Measurements from ENCODE around the gene LINC01488. TPM values are rescaled to one million over a fixed set of nuclear protein-coding genes. Genes with fewer than 3 reads are reported as not detected.

Gene LINC01488
- total RNA-seq, 2 experiments from 2014 or later: not detected

DNA sequence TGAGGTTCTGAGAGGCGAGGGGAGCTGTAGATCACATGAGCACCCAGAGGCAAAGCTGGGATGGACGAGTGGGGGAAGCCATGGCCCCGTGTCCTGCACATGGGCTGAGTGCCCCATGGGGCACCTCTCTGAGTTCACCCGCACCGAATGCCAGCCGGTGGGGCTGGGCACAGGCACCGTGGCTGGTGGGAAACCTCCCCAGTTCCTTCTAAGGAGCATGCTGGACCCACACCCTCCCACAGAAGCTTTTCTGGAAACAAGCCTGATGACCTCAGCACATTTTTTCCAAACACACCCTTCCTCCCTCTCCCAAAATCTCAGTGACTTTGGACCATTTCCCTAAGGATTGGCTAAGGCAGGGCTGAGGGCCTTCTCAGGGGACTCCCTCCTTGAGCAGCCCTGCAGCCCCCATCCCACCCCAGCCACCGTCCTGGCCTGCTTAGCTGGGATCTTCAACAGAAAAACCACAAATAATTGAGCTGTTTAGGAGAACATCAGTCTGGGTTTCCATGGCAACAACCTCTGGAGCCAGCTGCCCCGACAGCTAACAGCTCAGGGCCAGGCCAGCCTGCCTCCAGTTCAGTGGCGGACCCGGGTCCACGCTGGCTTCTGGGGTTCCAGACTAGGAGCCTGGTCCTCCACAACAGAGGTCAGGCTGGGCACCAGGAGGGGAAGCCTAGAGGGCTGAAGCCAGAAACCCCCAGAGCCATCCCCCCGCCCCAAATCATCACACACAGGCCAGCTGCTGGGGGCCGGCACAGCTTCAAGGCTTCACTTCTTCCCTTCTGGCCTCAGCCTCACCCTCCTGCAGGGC, 18.1 kb upstream of the LINC01488 start:
- H3K27me3 Mint-ChIP-seq: peaks cover 5% of the 10 kb centered on the region
- H3K27ac Mint-ChIP-seq: no peak overlapping the region
- CTCF ChIA-PET: no interaction called here
- no peaks in the 10 kb centered on the region for H3K36me3 Mint-ChIP-seq (ENCODE audit: low read depth)
- no peak overlapping the region for H3K4me3 Mint-ChIP-seq
- POLR2A ChIA-PET: no interaction called here
- H3K9me3 Mint-ChIP-seq: peaks cover 3% of the 10 kb centered on the region
- no peak for DNase-seq
- H3K4me1 Mint-ChIP-seq: no peaks in the 10 kb centered on the region

DNA sequence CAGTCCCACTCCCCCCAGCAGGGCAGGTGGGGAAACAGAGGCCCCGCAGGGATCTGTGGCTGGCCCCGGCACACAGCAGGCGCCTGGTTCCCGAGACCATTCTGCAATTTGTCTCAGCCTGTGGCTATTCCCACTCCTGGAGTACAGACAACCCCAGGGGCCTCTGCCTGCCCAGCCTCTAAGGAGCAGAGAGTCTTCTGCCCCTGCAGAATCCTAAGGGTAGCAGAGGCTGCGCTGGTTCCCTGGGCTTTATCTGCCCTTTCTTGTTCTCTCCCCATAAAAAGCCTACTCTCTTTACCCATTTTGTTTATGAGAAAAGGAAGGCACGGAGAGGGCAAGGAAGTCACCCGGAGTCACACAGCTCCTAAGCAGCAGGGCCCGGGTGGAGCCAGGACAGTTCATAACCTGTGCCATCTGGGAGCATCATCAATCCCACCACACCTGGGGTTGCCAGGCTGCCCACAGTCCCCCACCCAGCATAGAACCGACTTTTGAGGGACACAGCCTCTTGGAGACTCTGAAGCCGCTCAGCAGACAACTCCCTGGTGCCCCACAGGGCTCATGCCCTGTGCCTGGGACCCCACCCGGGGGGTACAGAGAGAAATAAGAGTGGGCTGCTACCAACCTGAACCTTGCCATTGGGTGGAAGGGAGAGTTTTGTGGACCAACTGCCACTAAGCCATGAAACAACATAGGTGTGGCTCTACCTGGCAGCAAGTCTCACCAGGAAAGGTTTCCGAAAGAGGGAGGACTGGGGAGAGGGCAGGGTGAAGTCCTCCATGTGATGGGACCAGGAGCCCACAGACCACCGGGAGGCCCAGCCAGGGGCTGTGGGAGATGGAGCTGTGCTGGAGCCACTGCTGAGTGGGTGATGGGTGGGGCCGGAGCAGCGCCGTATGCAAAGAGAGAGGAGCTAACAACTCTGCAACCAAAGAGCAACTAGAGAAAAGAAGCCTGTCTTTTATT, 17.2 kb upstream of the LINC01488 start:
- ChIA-PET CTCF (no interaction called here), POLR2A (no interaction called here)
- no peak overlapping the region for H3K27ac Mint-ChIP-seq
- no peak for DNase-seq
- no peaks in the 10 kb centered on the region for H3K4me1 Mint-ChIP-seq
- H3K36me3 Mint-ChIP-seq (ENCODE audit: low read depth): no peaks in the 10 kb centered on the region
- H3K27me3 Mint-ChIP-seq: peaks cover 5% of the 10 kb centered on the region
- peaks cover 3% of the 10 kb centered on the region for H3K9me3 Mint-ChIP-seq
- H3K4me3 Mint-ChIP-seq: no peak overlapping the region

DNA sequence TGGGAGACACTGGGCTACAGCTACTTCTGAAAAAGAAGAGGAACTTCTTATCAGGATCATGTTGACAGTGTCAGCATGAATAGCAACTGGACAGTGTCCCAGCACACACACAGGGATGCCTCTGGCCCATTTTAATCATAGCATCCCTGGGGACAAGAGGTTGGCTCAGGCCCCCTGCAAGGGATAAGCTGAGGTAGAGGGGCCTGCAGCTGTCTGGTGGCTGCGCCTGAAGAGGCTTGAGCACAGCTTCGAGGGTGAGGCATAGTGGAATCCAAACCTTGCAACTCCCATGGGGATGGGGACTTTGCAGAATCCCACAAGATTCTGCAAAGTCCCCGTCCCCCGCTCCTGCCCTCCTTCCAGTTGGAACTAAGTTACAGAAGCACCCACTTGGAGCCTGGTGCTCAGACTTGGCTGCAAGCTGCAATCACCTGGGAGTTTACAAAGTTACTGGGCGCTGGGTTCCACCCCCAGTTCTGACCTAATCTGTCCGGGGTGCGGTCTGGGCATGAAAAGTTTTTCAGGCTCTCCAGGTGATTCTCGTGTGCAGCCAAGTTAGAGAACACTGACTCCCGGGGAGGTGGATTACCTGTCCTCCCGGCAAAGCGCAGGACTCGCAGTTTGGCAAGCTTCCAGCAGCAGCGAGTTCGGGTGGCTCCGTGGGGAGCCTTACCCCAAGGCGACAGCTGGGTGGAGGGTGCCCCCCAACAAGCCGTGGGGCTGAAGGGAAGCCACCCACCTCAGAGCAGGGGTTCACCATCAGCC, 16.0 kb upstream of the LINC01488 start:
- no peak for DNase-seq
- no peaks in the 10 kb centered on the region for H3K27me3 Mint-ChIP-seq
- POLR2A ChIA-PET: no interaction called here
- H3K27ac Mint-ChIP-seq: no peak overlapping the region
- H3K4me3 Mint-ChIP-seq: no peak overlapping the region
- no peaks in the 10 kb centered on the region for H3K36me3 Mint-ChIP-seq (ENCODE audit: low read depth)
- H3K4me1 Mint-ChIP-seq: no peaks in the 10 kb centered on the region
- H3K9me3 Mint-ChIP-seq: no peaks in the 10 kb centered on the region
- CTCF ChIA-PET: no interaction called here

DNA sequence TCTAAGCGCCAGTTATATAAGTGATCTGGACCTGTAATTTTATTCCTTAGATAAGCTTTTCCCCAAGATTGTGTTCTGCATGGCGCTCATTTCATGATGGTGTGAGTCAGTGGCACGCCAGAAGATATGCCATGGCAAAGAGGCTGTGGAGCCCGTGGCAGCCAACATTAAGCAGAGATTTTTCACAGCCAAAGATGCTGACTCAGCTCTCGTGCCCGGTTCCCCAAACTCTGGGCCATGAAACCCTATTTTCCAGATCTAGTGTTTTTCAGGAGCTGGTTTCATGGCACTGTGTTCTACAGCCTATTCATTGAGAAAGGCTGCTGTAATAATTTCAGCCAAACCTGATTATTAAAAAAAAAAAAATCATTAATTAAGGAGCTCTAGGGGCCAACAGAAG, 15.4 kb upstream of the LINC01488 start:
- no peak overlapping the region for H3K4me3 Mint-ChIP-seq
- H3K27me3 Mint-ChIP-seq: no peaks in the 10 kb centered on the region
- no peaks in the 10 kb centered on the region for H3K9me3 Mint-ChIP-seq
- H3K4me1 Mint-ChIP-seq: no peaks in the 10 kb centered on the region
- H3K27ac Mint-ChIP-seq: no peak overlapping the region
- no peak for DNase-seq
- no peaks in the 10 kb centered on the region for H3K36me3 Mint-ChIP-seq (ENCODE audit: low read depth)
- POLR2A ChIA-PET: no interaction called here
- CTCF ChIA-PET: no interaction called here

DNA sequence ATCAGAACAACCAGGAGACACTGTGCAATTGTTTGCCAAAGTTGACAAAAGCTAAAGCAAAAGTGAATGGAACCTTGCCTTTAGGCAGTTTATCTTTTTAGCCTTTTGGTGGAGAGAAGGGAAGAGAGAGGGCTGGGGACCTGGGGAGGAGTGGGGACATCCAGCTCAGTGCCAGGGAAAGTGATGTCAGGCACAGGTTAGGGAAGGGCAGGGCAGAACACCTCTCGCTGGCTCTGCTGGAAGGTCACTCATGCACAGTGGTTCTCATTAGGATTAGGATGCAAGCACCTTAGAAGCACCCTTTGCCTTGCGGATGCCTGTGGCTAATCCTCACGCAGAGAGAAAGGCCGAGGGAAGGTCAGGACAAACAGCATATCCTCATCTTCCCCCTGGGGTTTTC, 14.3 kb upstream of the LINC01488 start:
- Mint-ChIP-seq H3K27ac (no peak overlapping the region), H3K4me3 (no peak overlapping the region), H3K4me1 (no peaks in the 10 kb centered on the region), H3K36me3 (ENCODE audit: low read depth) (no peaks in the 10 kb centered on the region), H3K9me3 (no peaks in the 10 kb centered on the region), H3K27me3 (no peaks in the 10 kb centered on the region)
- ChIA-PET POLR2A (no interaction called here), CTCF (no interaction called here)
- DNase-seq: no peak

DNA sequence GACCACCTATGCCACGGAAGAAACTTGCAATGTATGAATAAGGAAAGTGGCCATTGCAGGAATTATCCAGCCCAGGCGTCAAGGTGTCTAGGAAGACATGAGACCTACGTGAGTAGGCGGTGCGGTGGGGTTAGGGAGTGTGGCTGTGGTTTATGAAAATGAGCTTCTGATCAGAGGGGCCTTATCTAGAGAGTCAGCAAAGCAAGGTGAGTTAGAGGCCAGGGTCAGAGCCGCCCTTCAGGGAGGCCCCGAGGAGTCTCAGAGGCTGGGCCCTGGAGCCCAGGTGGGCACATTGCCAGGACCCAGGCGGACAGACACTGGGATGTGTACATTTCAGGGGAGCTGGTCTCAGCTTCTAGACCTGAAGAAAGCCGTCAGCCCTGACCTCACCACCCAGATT, 13.8 kb upstream of the LINC01488 start:
- ChIA-PET CTCF (no interaction called here), POLR2A (no interaction called here)
- no peaks in the 10 kb centered on the region for H3K27me3 Mint-ChIP-seq
- H3K4me1 Mint-ChIP-seq: no peaks in the 10 kb centered on the region
- no peak overlapping the region for H3K27ac Mint-ChIP-seq
- DNase-seq: no peak
- no peaks in the 10 kb centered on the region for H3K36me3 Mint-ChIP-seq (ENCODE audit: low read depth)
- no peaks in the 10 kb centered on the region for H3K9me3 Mint-ChIP-seq
- no peak overlapping the region for H3K4me3 Mint-ChIP-seq

DNA sequence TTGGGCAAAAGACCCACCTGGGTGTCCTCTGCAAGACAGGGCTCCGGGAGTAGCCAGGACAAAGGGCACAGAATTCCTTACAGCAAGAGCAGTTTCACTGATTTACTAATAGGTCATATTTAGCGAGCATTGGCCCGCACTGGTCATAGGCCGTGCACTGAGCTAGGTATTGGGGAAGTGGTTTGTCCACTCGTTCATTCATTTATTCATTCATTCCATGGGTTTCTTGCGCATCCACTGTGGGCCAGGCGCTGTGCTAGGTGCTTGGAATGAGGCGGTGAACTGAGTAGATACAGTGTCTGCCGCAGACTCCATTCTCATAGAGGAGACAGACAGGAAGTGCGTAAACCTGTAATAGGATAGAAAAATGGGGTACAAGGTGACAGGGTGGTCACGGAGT, 13.2 kb upstream of the LINC01488 start:
- H3K27ac Mint-ChIP-seq: no peak overlapping the region
- H3K4me3 Mint-ChIP-seq: no peak overlapping the region
- DNase-seq: no peak
- H3K36me3 Mint-ChIP-seq (ENCODE audit: low read depth): no peaks in the 10 kb centered on the region
- H3K27me3 Mint-ChIP-seq: no peaks in the 10 kb centered on the region
- CTCF ChIA-PET: no interaction called here
- H3K9me3 Mint-ChIP-seq: no peaks in the 10 kb centered on the region
- no peaks in the 10 kb centered on the region for H3K4me1 Mint-ChIP-seq
- POLR2A ChIA-PET: no interaction called here

DNA sequence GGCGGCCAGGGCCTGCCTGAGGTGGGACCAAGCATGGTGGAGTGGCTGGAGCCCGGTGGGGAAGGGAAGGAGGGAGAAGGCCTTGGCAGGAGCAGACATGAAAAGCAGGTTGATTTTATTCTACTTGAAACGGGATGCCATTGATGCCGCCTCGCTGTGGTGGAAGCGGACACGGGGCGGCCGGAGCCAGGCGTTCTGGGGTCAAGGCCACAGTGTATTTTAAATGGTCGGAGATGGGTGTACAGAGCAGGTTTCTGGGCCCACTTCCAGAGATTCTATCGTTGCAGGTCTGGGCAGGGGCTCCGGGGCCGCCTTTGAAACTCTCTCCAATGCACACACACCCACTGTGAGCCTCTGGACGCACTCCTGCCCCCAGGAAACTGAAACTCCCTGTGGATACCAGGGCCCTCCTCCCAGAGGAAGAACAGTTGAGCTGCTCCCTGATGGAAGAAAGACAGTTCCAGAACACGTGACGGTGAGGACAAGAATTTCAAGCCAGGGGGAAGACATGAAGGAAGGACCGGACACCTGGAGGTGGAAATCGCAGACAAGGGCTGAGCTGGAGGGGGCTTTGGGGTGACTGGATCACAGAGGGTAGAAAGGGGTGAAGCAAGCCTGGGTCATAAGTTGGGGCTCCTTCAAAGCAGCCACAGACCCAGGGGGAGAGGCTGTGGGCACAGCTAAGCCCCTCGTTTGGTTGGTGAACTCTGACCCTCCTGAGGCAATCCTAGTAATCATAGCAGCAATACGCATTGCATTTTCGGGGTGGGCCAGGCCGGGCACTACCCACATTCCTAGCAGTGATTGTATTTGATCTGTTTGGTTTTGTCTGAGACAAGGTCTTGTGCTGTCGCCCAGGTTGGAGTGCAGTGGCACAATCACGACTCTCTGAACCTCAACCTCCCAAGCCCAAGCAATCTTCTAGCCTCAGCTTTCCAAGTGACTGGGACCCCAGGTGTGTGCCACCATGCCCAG, 12.3 kb upstream of the LINC01488 start:
- no peaks in the 10 kb centered on the region for H3K9me3 Mint-ChIP-seq
- no peak for DNase-seq
- no peak overlapping the region for H3K4me3 Mint-ChIP-seq
- no peak overlapping the region for H3K27ac Mint-ChIP-seq
- ChIA-PET POLR2A (no interaction called here), CTCF (no interaction called here)
- no peaks in the 10 kb centered on the region for H3K36me3 Mint-ChIP-seq (ENCODE audit: low read depth)
- H3K27me3 Mint-ChIP-seq: no peaks in the 10 kb centered on the region
- no peaks in the 10 kb centered on the region for H3K4me1 Mint-ChIP-seq

DNA sequence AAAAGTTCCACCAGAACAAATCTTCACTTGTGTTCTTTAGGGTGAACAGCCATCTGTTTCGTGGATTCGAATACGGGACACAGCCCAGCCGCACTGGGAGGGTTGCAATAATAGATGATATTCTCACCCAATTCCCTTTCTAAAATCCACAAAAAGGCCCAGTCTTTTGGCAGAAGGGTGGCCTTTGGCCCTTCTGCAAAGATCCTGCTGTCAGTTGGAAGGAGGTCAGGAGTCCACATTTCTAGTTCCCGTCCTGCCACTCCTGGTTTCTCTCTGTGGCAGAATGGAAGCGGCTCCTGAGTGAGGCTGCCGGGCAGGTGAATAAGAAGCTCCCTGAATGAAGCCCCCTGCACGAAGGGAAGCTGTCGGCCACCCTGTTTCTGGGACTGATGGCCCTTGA, 11.2 kb upstream of the LINC01488 start:
- Mint-ChIP-seq H3K9me3 (no peaks in the 10 kb centered on the region), H3K4me1 (no peaks in the 10 kb centered on the region), H3K4me3 (no peak overlapping the region), H3K27me3 (no peaks in the 10 kb centered on the region), H3K36me3 (ENCODE audit: low read depth) (no peaks in the 10 kb centered on the region), H3K27ac (no peak overlapping the region)
- ChIA-PET CTCF (no interaction called here), POLR2A (no interaction called here)
- DNase-seq: no peak

DNA sequence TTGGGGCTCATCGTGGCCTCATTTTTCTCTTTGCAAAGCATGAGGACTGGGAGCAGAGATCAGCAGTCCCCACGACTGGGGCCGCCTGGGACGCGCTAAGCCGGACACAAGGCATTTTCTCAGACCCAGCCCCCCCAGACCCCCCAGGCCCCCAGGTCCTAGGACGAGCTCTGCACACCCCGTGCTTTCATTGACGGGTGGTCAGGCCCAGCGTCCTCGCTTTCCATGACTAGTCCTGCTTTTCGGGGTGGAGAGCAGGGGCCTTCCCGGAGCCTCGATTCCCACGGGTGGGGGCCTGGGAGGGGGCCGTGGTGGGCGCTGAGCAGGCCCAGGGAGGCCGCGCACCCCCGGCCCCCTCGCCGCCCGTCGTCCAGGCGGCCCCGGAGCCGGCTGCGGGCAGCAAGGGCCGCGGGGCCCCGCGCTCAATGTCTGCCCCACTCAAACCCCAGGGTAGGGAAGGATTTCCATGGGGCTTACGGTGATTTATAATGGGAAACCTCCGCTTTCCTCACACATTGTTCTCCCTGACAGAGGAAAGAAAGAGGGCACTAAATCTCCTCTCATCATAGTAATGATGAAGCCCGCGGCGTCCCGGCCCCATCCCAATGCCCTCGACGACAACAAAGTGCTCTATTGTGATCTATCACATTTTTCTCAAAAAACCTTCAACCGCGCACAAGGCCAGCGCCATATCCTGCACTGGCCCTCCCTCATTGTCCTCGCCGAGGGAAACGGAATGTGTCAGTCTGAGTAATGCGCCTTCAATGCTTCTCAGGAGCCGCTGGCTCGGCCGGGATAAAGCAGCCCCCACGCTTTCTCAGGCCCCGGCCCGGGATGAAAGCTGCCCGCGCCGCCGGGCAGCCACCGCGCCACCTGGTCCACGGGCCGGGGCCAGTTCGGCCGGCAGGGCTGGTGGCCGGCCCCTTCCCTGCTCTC, 10.4 kb upstream of the LINC01488 start:
- POLR2A ChIA-PET: no interaction called here
- no peaks in the 10 kb centered on the region for H3K9me3 Mint-ChIP-seq

DNA sequence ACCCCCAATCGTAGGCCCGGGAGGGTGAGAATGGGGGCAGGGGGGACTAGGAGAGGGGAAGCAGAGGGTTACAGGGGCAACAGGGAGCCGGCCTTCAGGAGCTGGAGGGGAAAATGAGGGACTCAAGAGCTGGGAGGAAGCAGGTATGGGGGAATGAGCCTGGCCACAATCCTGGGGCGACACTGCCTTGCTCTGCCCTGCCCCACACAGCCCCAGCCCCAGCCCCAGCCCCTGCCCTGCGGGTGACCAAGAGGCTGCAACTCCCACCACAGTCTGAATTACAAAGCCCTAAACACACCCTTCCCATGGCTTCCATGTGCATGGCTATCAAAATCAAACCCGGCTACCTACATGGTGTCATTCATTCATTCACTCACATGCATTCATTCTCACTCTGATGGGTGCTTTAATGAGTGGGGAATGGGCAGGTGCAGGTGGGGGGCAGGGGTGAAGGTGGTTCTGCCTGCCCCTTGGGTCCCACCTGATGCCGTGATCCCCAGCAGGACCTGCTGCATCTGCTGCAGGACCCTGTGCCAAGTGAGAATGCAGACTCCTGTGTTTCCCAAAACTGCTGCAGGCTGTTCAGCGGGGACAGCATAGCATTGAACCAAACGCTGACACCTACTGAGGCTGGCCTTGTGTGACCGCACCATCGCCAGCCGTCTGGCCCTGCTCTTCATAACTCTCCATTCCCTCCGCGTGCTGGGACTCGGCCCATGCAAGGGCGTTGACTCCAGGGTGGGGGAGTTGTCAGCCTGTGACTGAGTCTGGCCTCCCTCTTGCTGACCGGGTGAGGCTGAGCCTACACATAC, 9.5 kb upstream of the LINC01488 start:
- no peaks in the 10 kb centered on the region for H3K9me3 Mint-ChIP-seq
- H3K4me3 Mint-ChIP-seq: no peak overlapping the region
- no peaks in the 10 kb centered on the region for H3K4me1 Mint-ChIP-seq
- DNase-seq: no peak
- H3K27ac Mint-ChIP-seq: no peak overlapping the region
- POLR2A ChIA-PET: no interaction called here
- no peaks in the 10 kb centered on the region for H3K36me3 Mint-ChIP-seq (ENCODE audit: low read depth)
- no peaks in the 10 kb centered on the region for H3K27me3 Mint-ChIP-seq
- CTCF ChIA-PET: no interaction called here

More for the DNA sequence above, 10.4 kb upstream of the LINC01488 start:
- Mint-ChIP-seq H3K4me3 (no peak overlapping the region), H3K27me3 (no peaks in the 10 kb centered on the region), H3K36me3 (ENCODE audit: low read depth) (no peaks in the 10 kb centered on the region), H3K27ac (no peak overlapping the region), H3K4me1 (no peaks in the 10 kb centered on the region)
- no peak for DNase-seq
- CTCF ChIA-PET: no interaction called here

All from activated CD4-positive, alpha-beta memory T cell treated with anti-CD3 and anti-CD28 coated beads, Interleukin-2, amount 10 ng/mL, durations not matched to agents 7 days and 5 days (primary cell).